Non-pigmented ciliary epithelial cell (primary cell): ENCODE results near the gene ERMAP.

Source experiments
- DNase-seq: peaks from one replicate; pipeline ENCODE4 v3.0.0-alpha.2; 2010; ENCODE audit warnings: low read depth

ERMAP gene

GRCh38 chr1:42876009-42876408 lies 59.1 kb downstream of the ERMAP start:
- no peak for DNase-seq

GRCh38 chr1:42877380-42877779 lies 60.5 kb downstream of the ERMAP start:
- no peak for DNase-seq

- DNase-seq: no peak
These were observed 63.5 kb downstream of the ERMAP start for GRCh38 chr1:42880384-42880783.

- no peak for DNase-seq
These were observed 69.3 kb downstream of the ERMAP start for GRCh38 chr1:42886046-42886739.

GRCh38 chr1:42886800-42887199 lies 69.9 kb downstream of the ERMAP start:
- DNase-seq: no peak

- no peak for DNase-seq
These were observed 70.4 kb downstream of the ERMAP start for GRCh38 chr1:42887366-42887765.

GRCh38 chr1:42888013-42888633 lies 71.2 kb downstream of the ERMAP start:
- no peak for DNase-seq

- DNase-seq: no peak
These were observed 72.3 kb downstream of the ERMAP start for GRCh38 chr1:42889264-42889663.

GRCh38 chr1:42891465-42892138 lies 74.7 kb downstream of the ERMAP start:
- no peak for DNase-seq
